IMR-90 (cell line): Measurements from ENCODE around the gene ID1. TPM values are rescaled to one million over a fixed set of nuclear protein-coding genes. Genes with fewer than 3 reads are reported as not detected.
A peak's percentile ranks its signal among the peaks of the same experiment; 100 is the strongest.

Source experiments
- ATAC-seq: fragments of 200-7000 bp; cut with Tn5 transposase; 2 replicates; pipeline ENCODE4 v1.9.1; 2020; ENCODE audit warnings: low read depth, mild to moderate bottlenecking, moderate library complexity
- BruUV-seq: library from RNA; stranded (reverse); fragments of 400-500 nt; replicated peaks from 2 replicates; lab custom pipeline; 2021; lab: Mats Ljungman, UMichigan
- CTCF ChIA-PET: fragments of 300-600 bp; formaldehyde crosslinking; extraction: SDS; loops from one replicate; lab custom pipeline; 2021; ENCODE audit warnings: antibody characterized with exemption; lab: Yijun Ruan, JAX
- POLR2A ChIA-PET: fragments of 300-600 bp; sonication (Branson Sonifier 250); formaldehyde crosslinking; loops from one replicate; lab custom pipeline; 2022; ENCODE audit warnings: antibody characterized with exemption; ENCODE audit not compliant: unreplicated experiment; lab: Charles Lee
- DNase-seq: peaks from one replicate; pipeline ENCODE4 v3.0.0; 2013
- H2AFZ ChIP-seq: replicated peaks from 2 replicates; pipeline ENCODE3; 2013; ENCODE audit warnings: low read length, mild to moderate bottlenecking; ENCODE audit not compliant: poor library complexity
- H2AK5ac ChIP-seq: 2 replicates; pipeline ENCODE4 v1.6.1; 2013; ENCODE audit warnings: low read depth, low read length, inconsistent platforms
- H2AK9ac ChIP-seq: replicated peaks from 2 replicates; pipeline ENCODE3; 2013; ENCODE audit warnings: mild to moderate bottlenecking, low read depth, low read length, moderate library complexity; ENCODE audit not compliant: poor library complexity
- H2BK120ac ChIP-seq: 2 replicates; pipeline ENCODE4 v1.6.1; 2013; ENCODE audit warnings: low read depth, low read length, inconsistent platforms
- H2BK15ac ChIP-seq: 3 replicates; pipeline ENCODE4 v1.6.1; 2013; ENCODE audit warnings: low read depth, low read length, inconsistent platforms
- H2BK20ac ChIP-seq: 2 replicates; pipeline ENCODE4 v1.6.1; 2013; ENCODE audit warnings: low read depth, mild to moderate bottlenecking, inconsistent platforms, low read length, moderate library complexity
- H2BK5ac ChIP-seq: 2 replicates; pipeline ENCODE4 v1.6.1; 2013; ENCODE audit warnings: mild to moderate bottlenecking, low read depth, low read length, inconsistent platforms; ENCODE audit not compliant: poor library complexity, severe bottlenecking
- H3K14ac ChIP-seq: replicated peaks from 2 replicates; pipeline ENCODE4 v1.6.1; 2013; ENCODE audit warnings: low read depth, low read length, inconsistent platforms
- H3K18ac ChIP-seq: 2 replicates; pipeline ENCODE4 v1.6.1; 2013; ENCODE audit warnings: low read depth, low read length, control low read depth
- H3K23ac ChIP-seq: 2 replicates; pipeline ENCODE4 v1.6.1; 2013; ENCODE audit warnings: low read depth, low read length, inconsistent platforms
- H3K27ac ChIP-seq: 2 replicates; pipeline ENCODE4 v1.5.1; 2013; ENCODE audit warnings: mild to moderate bottlenecking, control low read depth, low read length; ENCODE audit not compliant: insufficient read depth
- H3K27me3 ChIP-seq: 2 replicates; pipeline ENCODE4 v1.6.1; 2013; ENCODE audit warnings: low read length; ENCODE audit not compliant: control insufficient read depth, insufficient read depth
- H3K36me3 ChIP-seq: 2 replicates; pipeline ENCODE4 v1.6.1; 2013; ENCODE audit warnings: low read length, mixed read lengths; ENCODE audit not compliant: control insufficient read depth, insufficient read depth
- H3K4ac ChIP-seq: 2 replicates; pipeline ENCODE4 v1.6.1; 2013; ENCODE audit warnings: low read depth, low read length, inconsistent platforms
- H3K4me1 ChIP-seq: 2 replicates; pipeline ENCODE4 v1.6.1; 2013; ENCODE audit warnings: low read length, mixed read lengths; ENCODE audit not compliant: control insufficient read depth, insufficient read depth
- H3K4me2 ChIP-seq: 2 replicates; pipeline ENCODE4 v1.6.1; 2013; ENCODE audit warnings: low read depth, mild to moderate bottlenecking, control low read depth, low read length, moderate library complexity
- H3K4me3 ChIP-seq: 2 replicates; pipeline ENCODE4 v1.5.1; 2013; ENCODE audit warnings: low read depth, mild to moderate bottlenecking, control low read depth, low read length, moderate library complexity; ENCODE audit not compliant: insufficient read depth
- H3K56ac ChIP-seq: 2 replicates; pipeline ENCODE4 v1.6.1; 2013; ENCODE audit warnings: low read length, inconsistent platforms; ENCODE audit not compliant: insufficient read depth; ENCODE audit errors: extremely low read depth
- H3K79me1 ChIP-seq, 2 experiments: 2 replicates each; pipeline ENCODE4 v1.6.1; 2013; ENCODE audit warnings: low read length in 2 of 2, inconsistent platforms in 1 of 2, low read depth in 1 of 2
- H3K9ac ChIP-seq: 2 replicates; pipeline ENCODE4 v1.6.1; 2013; ENCODE audit warnings: low read depth, low read length, control low read depth
- H3K9me1 ChIP-seq: 2 replicates; pipeline ENCODE4 v1.6.1; 2013; ENCODE audit warnings: low read length, inconsistent platforms; ENCODE audit not compliant: insufficient read depth
- H3K9me3 ChIP-seq: 2 replicates; pipeline ENCODE4 v1.6.1; 2013; ENCODE audit warnings: low read length; ENCODE audit not compliant: control insufficient read depth, insufficient read depth
- H4K20me1 ChIP-seq: 2 replicates; pipeline ENCODE4 v1.6.1; 2013; ENCODE audit warnings: low read length, inconsistent platforms; ENCODE audit not compliant: insufficient read depth
- H4K5ac ChIP-seq: 2 replicates; pipeline ENCODE4 v1.6.1; 2013; ENCODE audit warnings: mild to moderate bottlenecking, low read depth, low read length, control low read depth
- H4K8ac ChIP-seq, 2 experiments: 2 replicates each; pipeline ENCODE4 v1.6.1; 2013; ENCODE audit warnings: low read depth in 2 of 2, low read length in 2 of 2, control low read depth in 1 of 2, inconsistent platforms in 1 of 2
- H4K91ac ChIP-seq: 2 replicates; pipeline ENCODE4 v1.6.1; 2013; ENCODE audit warnings: low read depth, low read length, inconsistent platforms; ENCODE audit not compliant: insufficient read depth
- BHLHE40 ChIP-seq: fragments of 150-350 bp; IDR thresholded peaks from 2 replicates; pipeline ENCODE4 v1.6.1; 2016; ENCODE audit warnings: mild to moderate bottlenecking, low read depth, low read length
- CEBPB ChIP-seq: IDR thresholded peaks from 2 replicates; pipeline ENCODE4 v1.6.1; 2012; ENCODE audit warnings: low read depth, low read length, improper control_type of control experiment
- CHD1 ChIP-seq: IDR thresholded peaks from 2 replicates; pipeline ENCODE4 v1.6.1; 2012; ENCODE audit warnings: low read depth, low read length, improper control_type of control experiment
- ELK1 ChIP-seq: fragments of 150-350 bp; IDR thresholded peaks from 2 replicates; pipeline ENCODE4 v1.6.1; 2016; ENCODE audit warnings: low read depth, mild to moderate bottlenecking, low read length, moderate library complexity, borderline replicate concordance
- FOS ChIP-seq: fragments of 150-350 bp; IDR thresholded peaks from 2 replicates; pipeline ENCODE4 v1.6.1; 2016; ENCODE audit warnings: low read depth, low read length
- MAZ ChIP-seq: IDR thresholded peaks from 2 replicates; pipeline ENCODE4 v1.6.1; 2012; ENCODE audit warnings: low read depth, mild to moderate bottlenecking, low read length, improper control_type of control experiment, moderate library complexity, borderline replicate concordance
- MXI1 ChIP-seq: IDR thresholded peaks from 2 replicates; pipeline ENCODE4 v1.6.1; 2012; ENCODE audit warnings: low read depth, mild to moderate bottlenecking, low read length, moderate library complexity, borderline replicate concordance
- NFE2L2 ChIP-seq: fragments of 150-350 bp; IDR thresholded peaks from 2 replicates; pipeline ENCODE4 v1.6.1; 2016; ENCODE audit warnings: low read depth, mild to moderate bottlenecking, low read length
- POLR2A ChIP-seq: IDR thresholded peaks from 2 replicates; pipeline ENCODE4 v1.6.1; 2012; ENCODE audit warnings: mild to moderate bottlenecking, low read depth, low read length
- RCOR1 ChIP-seq: IDR thresholded peaks from 2 replicates; pipeline ENCODE4 v1.6.1; 2012; ENCODE audit warnings: mild to moderate bottlenecking, low read length, improper control_type of control experiment; ENCODE audit not compliant: insufficient replicate concordance
- RFX5 ChIP-seq: IDR thresholded peaks from 2 replicates; pipeline ENCODE4 v1.8.0; 2012; ENCODE audit warnings: low read depth, mild to moderate bottlenecking, low read length, moderate library complexity
- SMC3 ChIP-seq: fragments of 150-350 bp; IDR thresholded peaks from 2 replicates; pipeline ENCODE4 v1.6.1; 2016; ENCODE audit warnings: low read depth, mild to moderate bottlenecking, antibody characterized with exemption, low read length, moderate library complexity
- USF2 ChIP-seq: fragments of 150-350 bp; IDR thresholded peaks from 2 replicates; pipeline ENCODE4 v1.6.1; 2017; ENCODE audit warnings: mild to moderate bottlenecking, antibody characterized with exemption, low read length, low read depth
- WGBS, 2 experiments: methylation state at CpG; one replicate each; pipeline versions ENCODE4 v1.1.5 to v1.1.7; 2013; ENCODE audit warnings: missing lambda C conversion rate in 2 of 2; ENCODE audit not compliant: insufficient read length in 1 of 2; ENCODE audit errors: extremely low coverage in 2 of 2; 5-methylcytosine and 5-hydroxymethylcytosine counted together
- dilution Hi-C: fragments of 300-500 bp; cut with HindIII; formaldehyde crosslinking; loops from one replicate; pipeline ENCODE4 v1.14.3; 2018; ENCODE audit warnings: low sequenced_read_pairs; ENCODE audit not compliant: unreplicated experiment
- in situ Hi-C: fragments of 300-500 bp; cut with MboI; formaldehyde crosslinking; loops from 3 replicates; pipeline ENCODE4 v1.14.3; 2019; ENCODE audit warnings: low sequenced_read_pairs, inconsistent platforms, mixed read lengths
- intact Hi-C: fragments of 100-400 bp; cut with micrococcal nuclease; formaldehyde crosslinking; loops from 2 replicates; pipeline ENCODE4 v1.10.0; 2022
- polyA plus RNA-seq, 3 experiments: library from polyadenylated mRNA; depleted of rRNA; stranded (reverse); fragments of >200 nt; gene quantifications; 2 replicates each; pipeline ENCODE4 v1.2.3, GENCODE V29; 2012; ENCODE audit warnings: low replicate concordance in 1 of 3
- total RNA-seq: library from RNA; depleted of rRNA; stranded (reverse); fragments of >200 nt; gene quantifications from 2 replicates; pipeline ENCODE4 v1.2.3, GENCODE V29; 2012

The ID1 gene
- total and polyA plus RNA-seq, 2 of the 4 experiments (the other 2 are of a cell fraction), result 148 to 174 TPM

- peak overlapping the region; percentile 45; the same call in 2 of the 3 replicates for H2BK15ac ChIP-seq
- POLR2A ChIA-PET, result interaction anchor here (1.6 kb wide), 1 partner anchor 10 kb away, joined by 8 read pairs; the partner anchor contains the start of gene ID1
- H4K5ac ChIP-seq, result peak overlapping the region; percentile 1; the same call in 1 of the 2 replicates
- H3K79me1 ChIP-seq, result peaks cover 0 to 7% of the 10 kb centered on the region in 2 experiments; a peak in 1 of 4 replicates
- H3K23ac ChIP-seq, result 0 out of 2 replicates have a peak overlapping the region, but pooled peaks have one; percentile 34
- no peak overlapping the region for H3K4me3 ChIP-seq
- peak overlapping the region; percentile 66 for H3K14ac ChIP-seq
- no peaks in the 10 kb centered on the region for H3K27me3 ChIP-seq
- TF ChIP-seq RFX5, result no peak
- no peak for TF ChIP-seq ELK1
- TF ChIP-seq RCOR1, result no peak
- TF ChIP-seq MAZ, result no peak
- no peak for TF ChIP-seq MXI1
- TF ChIP-seq CHD1, result no peak
- TF ChIP-seq BHLHE40, result no peak
- TF ChIP-seq POLR2A, result no peak
- TF ChIP-seq NFE2L2, result no peak
- TF ChIP-seq CEBPB, result no peak
- TF ChIP-seq USF2, result no peak
- no peak for TF ChIP-seq FOS
- TF ChIP-seq SMC3, result no peak
- H3K27ac ChIP-seq, result peak overlapping the region; percentile 96
- peak overlapping the region; percentile 79 for H2AK9ac ChIP-seq
- in situ Hi-C loops (no loop called here), dilution Hi-C loops (no loop called here), intact Hi-C loops (no loop called here)
- H2AFZ ChIP-seq, result peak overlapping the region; percentile 47
- ATAC-seq (no peak), DNase-seq (no peak)
- no peak overlapping the region; the same call in 1 of the 2 replicates for H3K18ac ChIP-seq
- peak overlapping the region; percentile 38 for H2AK5ac ChIP-seq
- peak overlapping the region; percentile 11; the same call in 1 of the 2 replicates for H3K56ac ChIP-seq
- BruUV-seq, result no TSS peak
- 79% methylated on average over 6 of the region's 11 CpGs; no CpG with 5 or more reads in 1 of the 2 experiments for WGBS, 2 experiments
- H3K9ac ChIP-seq, result no peak overlapping the region
- H3K4me2 ChIP-seq, result no peak overlapping the region
- peak overlapping the region; percentile 83 for H2BK5ac ChIP-seq
- peak overlapping the region; percentile 89 for H3K4ac ChIP-seq
- peak overlapping the region; percentile 93 for H2BK120ac ChIP-seq
- no peaks in the 10 kb centered on the region for H4K20me1 ChIP-seq
- H3K4me1 ChIP-seq, result peaks cover 14% of the 10 kb centered on the region
- H2BK20ac ChIP-seq, result peak overlapping the region; percentile 47
- peaks cover 7% of the 10 kb centered on the region for H3K9me1 ChIP-seq
- peak overlapping the region; percentile 78 for H4K91ac ChIP-seq
- peak overlapping the region; percentile 56 to 92; a peak in 2 of 4 replicates for H4K8ac ChIP-seq
- H3K9me3 ChIP-seq, result no peaks in the 10 kb centered on the region
- H3K36me3 ChIP-seq, result no peaks in the 10 kb centered on the region
- CTCF ChIA-PET, result interaction anchor here (1.2 kb wide), 1 partner anchor 22 kb away, joined by 4 read pairs; no protein-coding TSS in a partner anchor
Measured at GRCh38 chr20:31594558-31595379, 10.3 kb upstream of the ID1 start.
